ENCODE measurements around the gene LMTK3.

DNA sequence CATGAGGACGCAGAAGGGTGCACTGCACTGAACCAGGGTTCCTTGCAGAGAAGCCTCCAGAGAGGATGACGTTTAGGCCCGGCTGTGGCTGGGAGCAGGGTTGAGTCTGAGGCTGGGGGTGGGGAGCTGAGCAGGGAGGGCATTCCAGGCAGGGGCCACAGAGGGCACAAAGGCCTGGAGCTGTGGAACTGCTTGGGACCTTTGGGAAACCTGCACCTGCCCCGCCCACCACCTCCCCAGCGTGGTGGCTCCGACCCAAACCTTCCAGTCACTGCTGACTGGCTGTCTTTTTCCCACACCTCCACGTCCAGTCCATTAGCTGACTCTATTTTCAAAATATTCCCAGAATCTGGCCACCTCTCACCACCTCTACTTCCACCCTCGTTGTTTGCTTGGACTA, 4.9 kb upstream of the LMTK3 start:
- TF ChIP-seq, protein P1, sequence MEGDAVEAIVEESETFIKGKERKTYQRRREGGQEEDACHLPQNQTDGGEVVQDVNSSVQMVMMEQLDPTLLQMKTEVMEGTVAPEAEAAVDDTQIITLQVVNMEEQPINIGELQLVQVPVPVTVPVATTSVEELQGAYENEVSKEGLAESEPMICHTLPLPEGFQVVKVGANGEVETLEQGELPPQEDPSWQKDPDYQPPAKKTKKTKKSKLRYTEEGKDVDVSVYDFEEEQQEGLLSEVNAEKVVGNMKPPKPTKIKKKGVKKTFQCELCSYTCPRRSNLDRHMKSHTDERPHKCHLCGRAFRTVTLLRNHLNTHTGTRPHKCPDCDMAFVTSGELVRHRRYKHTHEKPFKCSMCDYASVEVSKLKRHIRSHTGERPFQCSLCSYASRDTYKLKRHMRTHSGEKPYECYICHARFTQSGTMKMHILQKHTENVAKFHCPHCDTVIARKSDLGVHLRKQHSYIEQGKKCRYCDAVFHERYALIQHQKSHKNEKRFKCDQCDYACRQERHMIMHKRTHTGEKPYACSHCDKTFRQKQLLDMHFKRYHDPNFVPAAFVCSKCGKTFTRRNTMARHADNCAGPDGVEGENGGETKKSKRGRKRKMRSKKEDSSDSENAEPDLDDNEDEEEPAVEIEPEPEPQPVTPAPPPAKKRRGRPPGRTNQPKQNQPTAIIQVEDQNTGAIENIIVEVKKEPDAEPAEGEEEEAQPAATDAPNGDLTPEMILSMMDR (IDR thresholded peaks at IDR 0.05 in 8 of 11, conservative IDR thresholded peaks at IDR 0.05 in 3 of 11) = no peak
- TF ChIP-seq POLR2A (IDR thresholded peaks at IDR 0.05) = no peak
- no peak for TF ChIP-seq POLR2AphosphoS5 (IDR thresholded peaks at IDR 0.05)
